ENCODE measurements around the gene CFAP53.
A peak's percentile ranks its signal among the peaks of the same experiment; 100 is the strongest.

CFAP53 gene

DNA sequence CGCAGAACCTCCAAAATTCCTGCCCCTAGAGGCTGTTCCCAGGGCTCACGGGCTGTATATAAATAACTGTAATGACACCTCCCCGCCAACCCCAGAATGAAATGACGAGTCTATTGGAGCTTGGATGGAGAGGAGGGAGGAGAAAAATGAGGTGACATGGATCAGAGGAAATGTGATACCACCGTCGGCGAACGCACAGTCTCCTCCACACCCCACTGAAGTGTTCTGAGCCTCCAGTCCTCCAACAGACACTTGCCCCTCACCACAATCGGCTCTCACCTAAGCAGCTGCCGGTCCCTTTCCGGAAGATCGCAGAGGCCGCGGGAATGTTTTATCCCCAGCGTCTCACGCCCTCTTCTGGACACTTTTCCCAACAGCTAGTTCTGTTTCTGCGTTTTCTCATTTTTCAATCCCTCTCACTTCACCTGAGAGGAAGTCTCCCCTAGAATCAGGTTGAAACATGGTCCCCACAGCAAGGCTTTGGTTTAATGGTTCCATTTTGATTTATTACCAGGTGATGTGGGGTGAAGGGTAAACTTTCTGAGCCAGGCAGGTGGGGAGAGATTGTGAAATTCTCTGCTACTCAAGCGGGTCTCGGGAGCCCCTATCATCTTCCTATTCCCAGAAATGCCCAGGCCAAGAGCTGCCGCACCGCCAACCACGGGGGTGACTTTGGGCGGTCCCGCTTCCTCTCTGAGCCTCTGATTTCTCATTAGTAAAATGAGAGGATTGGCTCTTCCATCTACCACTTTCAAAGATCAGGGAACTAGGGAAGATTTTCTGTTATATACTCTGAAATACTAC, 62.3 kb downstream of the CFAP53 start:
- H3K4me3 ChIP-seq (ENCODE audit: control insufficient read depth in 1 of 7, extremely low read depth in 1 of 7, insufficient read depth in 4 of 7, low read depth in 2 of 7, low read length in 6 of 7): peak overlapping the region in 2 of 7 experiments; percentile 7 to 8
- ChIA-PET CTCF (interaction anchor here (0.7 to 2.5 kb wide), 11 partner anchors 14 to 740 kb away, joined by 3 to 13 read pairs (median 4); no protein-coding TSS in a partner anchor), POLR2A (no interaction called here)

DNA sequence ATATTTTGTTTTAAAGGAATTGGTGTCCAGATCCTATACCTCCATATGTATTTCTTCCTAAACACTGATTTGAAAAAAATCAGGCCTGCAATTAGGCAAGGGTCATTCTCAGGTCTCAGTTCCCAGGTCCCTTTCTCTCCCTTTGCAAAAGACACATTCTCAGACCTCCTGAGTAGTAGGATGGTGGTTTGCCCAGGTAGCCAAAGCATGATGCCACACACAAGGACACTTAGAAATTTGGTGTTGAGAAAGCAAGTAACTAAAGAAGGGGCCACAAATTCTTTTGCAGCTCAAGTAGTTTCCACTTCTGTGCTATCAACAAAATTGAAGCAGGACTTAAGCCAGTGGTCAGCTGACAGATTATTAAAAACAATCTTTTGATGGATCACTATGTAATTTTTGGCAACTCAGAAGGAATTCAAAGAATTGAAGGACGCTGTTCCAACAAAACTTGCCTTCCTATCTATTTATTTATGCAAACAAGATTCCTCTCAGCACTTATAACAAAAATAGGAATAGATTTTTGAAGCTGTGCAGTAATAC, 64.7 kb downstream of the CFAP53 start:
- CTCF ChIA-PET: interaction anchor here (0.9 kb wide), 1 partner anchor 228 kb away, joined by 3 read pairs; no protein-coding TSS in a partner anchor
- no CpG with 5 or more reads among the region's 1 CpG for WGBS (ENCODE audit: insufficient coverage)
- no peak overlapping the region for H3K4me3 ChIP-seq (ENCODE audit: control insufficient read depth in 1 of 7, extremely low read depth in 1 of 7, insufficient read depth in 4 of 7, low read depth in 2 of 7, low read length in 6 of 7)
- POLR2A ChIA-PET: no interaction called here
- peaks cover 0 to 70% (median 25%) of the 10 kb centered on the region in 5 experiments for H3K27me3 ChIP-seq (replicated peaks in 2 of 5; ENCODE audit: control insufficient read depth in 4 of 5, insufficient read depth in 5 of 5, low read length in 4 of 5)
- no peak overlapping the region for H3K27ac ChIP-seq (ENCODE audit: insufficient read depth in 1 of 2, low read depth in 1 of 2, low read length in 2 of 2, poor library complexity in 1 of 2, severe bottlenecking in 2 of 2)
- peaks cover 0 to 4% (median 0%) of the 10 kb centered on the region in 5 experiments for H3K9me3 ChIP-seq (ENCODE audit: control extremely low read depth in 1 of 5, control insufficient read depth in 4 of 5, insufficient read depth in 2 of 5, low read depth in 1 of 5, low read length in 4 of 5)
- peaks cover 0 to 3% (median 1%) of the 10 kb centered on the region in 4 experiments for H3K4me1 ChIP-seq (ENCODE audit: control extremely low read depth in 1 of 4, control insufficient read depth in 4 of 4, insufficient read depth in 4 of 4, low read length in 3 of 4)
- no peaks in the 10 kb centered on the region for H3K36me3 ChIP-seq (ENCODE audit: control insufficient read depth in 4 of 4, insufficient read depth in 4 of 4, low read length in 3 of 4)
- no peak for DNase-seq

More for the DNA sequence above, 62.3 kb downstream of the CFAP53 start:
- H3K9me3 ChIP-seq (ENCODE audit: control extremely low read depth in 1 of 5, control insufficient read depth in 4 of 5, insufficient read depth in 2 of 5, low read depth in 1 of 5, low read length in 4 of 5): peaks cover 0 to 4% (median 0%) of the 10 kb centered on the region in 5 experiments
- H3K36me3 ChIP-seq (ENCODE audit: control insufficient read depth in 4 of 4, insufficient read depth in 4 of 4, low read length in 3 of 4): no peaks in the 10 kb centered on the region
- peaks cover 0 to 3% (median 1%) of the 10 kb centered on the region in 4 experiments for H3K4me1 ChIP-seq (ENCODE audit: control extremely low read depth in 1 of 4, control insufficient read depth in 4 of 4, insufficient read depth in 4 of 4, low read length in 3 of 4)
- WGBS (ENCODE audit: insufficient coverage): 15% methylated on average over 12 of the region's 24 CpGs
- DNase-seq: peak; percentile 27 to 42 (median 41)
- peaks cover 0 to 53% (median 18%) of the 10 kb centered on the region in 5 experiments for H3K27me3 ChIP-seq (replicated peaks in 2 of 5; ENCODE audit: control insufficient read depth in 4 of 5, insufficient read depth in 5 of 5, low read length in 4 of 5)
- no peak overlapping the region for H3K27ac ChIP-seq (ENCODE audit: insufficient read depth in 1 of 2, low read depth in 1 of 2, low read length in 2 of 2, poor library complexity in 1 of 2, severe bottlenecking in 2 of 2)

DNA sequence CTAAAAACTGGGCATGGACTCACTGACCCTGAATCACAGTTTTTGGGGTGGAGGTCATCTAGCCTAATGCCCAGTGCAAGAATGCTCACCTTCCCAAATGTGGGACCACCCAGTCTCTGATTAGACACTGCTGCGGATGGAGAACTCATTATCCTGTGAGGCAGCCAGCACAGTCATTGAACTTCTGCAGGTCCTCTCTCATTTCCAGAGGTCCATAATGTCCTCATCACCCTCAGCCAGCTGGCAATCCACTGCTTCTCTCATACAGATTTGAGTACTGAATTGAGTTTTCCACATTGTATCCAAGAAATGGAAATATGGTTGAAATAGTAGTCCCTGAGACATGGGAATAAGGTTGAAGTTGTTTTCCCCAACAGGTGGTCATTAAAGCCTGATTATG, 66.4 kb downstream of the CFAP53 start:
- ChIA-PET POLR2A (no interaction called here), CTCF (no interaction called here)
- Histone ChIP-seq H3K36me3 (ENCODE audit: control insufficient read depth in 4 of 4, insufficient read depth in 4 of 4, low read length in 3 of 4) (no peaks in the 10 kb centered on the region), H3K4me3 (ENCODE audit: control insufficient read depth in 1 of 7, extremely low read depth in 1 of 7, insufficient read depth in 4 of 7, low read depth in 2 of 7, low read length in 6 of 7) (no peak overlapping the region), H3K27me3 (replicated peaks in 2 of 5; ENCODE audit: control insufficient read depth in 4 of 5, insufficient read depth in 5 of 5, low read length in 4 of 5) (peaks cover 0 to 84% (median 35%) of the 10 kb centered on the region in 5 experiments), H3K4me1 (ENCODE audit: control extremely low read depth in 1 of 4, control insufficient read depth in 4 of 4, insufficient read depth in 4 of 4, low read length in 3 of 4) (peaks cover 0 to 8% (median 5%) of the 10 kb centered on the region in 4 experiments), H3K9me3 (ENCODE audit: control extremely low read depth in 1 of 5, control insufficient read depth in 4 of 5, insufficient read depth in 2 of 5, low read depth in 1 of 5, low read length in 4 of 5) (peaks cover 0 to 6% (median 4%) of the 10 kb centered on the region in 5 experiments), H3K27ac (ENCODE audit: insufficient read depth in 1 of 2, low read depth in 1 of 2, low read length in 2 of 2, poor library complexity in 1 of 2, severe bottlenecking in 2 of 2) (no peak overlapping the region)
- DNase-seq: no peak
- WGBS (ENCODE audit: insufficient coverage): 88% methylated on average over 1 of the region's 1 CpG

DNA sequence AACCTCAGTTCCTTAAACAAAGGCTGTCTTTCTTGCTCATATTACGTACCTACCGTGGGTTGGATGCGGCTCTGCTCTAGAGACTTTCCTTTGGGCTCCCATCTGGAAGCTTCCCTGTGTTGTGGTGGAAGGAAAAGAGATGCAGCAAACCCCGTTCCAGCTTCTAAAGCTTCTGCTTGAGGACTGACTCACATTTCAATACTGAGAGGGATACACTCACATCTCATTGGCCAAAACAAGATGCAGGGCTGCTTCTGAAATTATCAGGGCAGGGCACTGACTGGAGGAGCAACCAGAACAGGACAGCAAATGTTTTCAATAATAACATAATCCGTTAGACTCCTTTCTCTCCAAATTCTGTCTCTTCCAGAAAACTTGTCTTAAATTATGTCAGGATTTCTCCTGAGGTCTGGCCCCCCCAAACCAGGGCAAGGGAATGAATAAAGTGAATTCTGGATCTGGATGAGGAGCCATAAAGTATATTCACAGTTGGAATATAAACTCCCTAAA, 66.9 kb downstream of the CFAP53 start:
- H3K27ac ChIP-seq (ENCODE audit: insufficient read depth in 1 of 2, low read depth in 1 of 2, low read length in 2 of 2, poor library complexity in 1 of 2, severe bottlenecking in 2 of 2): no peak overlapping the region
- H3K9me3 ChIP-seq (ENCODE audit: control extremely low read depth in 1 of 5, control insufficient read depth in 4 of 5, insufficient read depth in 2 of 5, low read depth in 1 of 5, low read length in 4 of 5): peaks cover 0 to 6% (median 4%) of the 10 kb centered on the region in 5 experiments
- 89% methylated on average over 3 of the region's 5 CpGs for WGBS (ENCODE audit: insufficient coverage)
- no peak overlapping the region for H3K4me3 ChIP-seq (ENCODE audit: control insufficient read depth in 1 of 7, extremely low read depth in 1 of 7, insufficient read depth in 4 of 7, low read depth in 2 of 7, low read length in 6 of 7)
- DNase-seq: no peak
- no peaks in the 10 kb centered on the region for H3K36me3 ChIP-seq (ENCODE audit: control insufficient read depth in 4 of 4, insufficient read depth in 4 of 4, low read length in 3 of 4)
- peaks cover 0 to 84% (median 33%) of the 10 kb centered on the region in 5 experiments for H3K27me3 ChIP-seq (replicated peaks in 2 of 5; ENCODE audit: control insufficient read depth in 4 of 5, insufficient read depth in 5 of 5, low read length in 4 of 5)
- CTCF ChIA-PET: interaction anchor here (0.8 kb wide), 1 partner anchor 156 kb away, joined by 3 read pairs; no protein-coding TSS in a partner anchor
- POLR2A ChIA-PET: no interaction called here
- H3K4me1 ChIP-seq (ENCODE audit: control extremely low read depth in 1 of 4, control insufficient read depth in 4 of 4, insufficient read depth in 4 of 4, low read length in 3 of 4): peaks cover 0 to 13% (median 9%) of the 10 kb centered on the region in 4 experiments

GRCh38 chr18:50196261-50196660, 70.0 kb downstream of the CFAP53 start:
- 97% methylated on average over 3 of the region's 3 CpGs for WGBS (ENCODE audit: insufficient coverage)
- Histone ChIP-seq H3K4me1 (ENCODE audit: control extremely low read depth in 1 of 4, control insufficient read depth in 4 of 4, insufficient read depth in 4 of 4, low read length in 3 of 4) (peaks cover 0 to 19% (median 11%) of the 10 kb centered on the region in 4 experiments), H3K27me3 (replicated peaks in 2 of 5; ENCODE audit: control insufficient read depth in 4 of 5, insufficient read depth in 5 of 5, low read length in 4 of 5) (peaks cover 11 to 91% (median 43%) of the 10 kb centered on the region in 5 experiments), H3K27ac (ENCODE audit: insufficient read depth in 1 of 2, low read depth in 1 of 2, low read length in 2 of 2, poor library complexity in 1 of 2, severe bottlenecking in 2 of 2) (no peak overlapping the region), H3K36me3 (ENCODE audit: control insufficient read depth in 4 of 4, insufficient read depth in 4 of 4, low read length in 3 of 4) (no peaks in the 10 kb centered on the region), H3K4me3 (ENCODE audit: control insufficient read depth in 1 of 7, extremely low read depth in 1 of 7, insufficient read depth in 4 of 7, low read depth in 2 of 7, low read length in 6 of 7) (no peak overlapping the region), H3K9me3 (ENCODE audit: control extremely low read depth in 1 of 5, control insufficient read depth in 4 of 5, insufficient read depth in 2 of 5, low read depth in 1 of 5, low read length in 4 of 5) (peaks cover 0 to 6% (median 4%) of the 10 kb centered on the region in 5 experiments)
- POLR2A ChIA-PET: no interaction called here
- DNase-seq: no peak
- CTCF ChIA-PET: interaction anchor here (1.2 to 1.5 kb wide), 2 partner anchors 9 to 10 kb away, joined by 3 to 4 read pairs; no protein-coding TSS in a partner anchor

DNA sequence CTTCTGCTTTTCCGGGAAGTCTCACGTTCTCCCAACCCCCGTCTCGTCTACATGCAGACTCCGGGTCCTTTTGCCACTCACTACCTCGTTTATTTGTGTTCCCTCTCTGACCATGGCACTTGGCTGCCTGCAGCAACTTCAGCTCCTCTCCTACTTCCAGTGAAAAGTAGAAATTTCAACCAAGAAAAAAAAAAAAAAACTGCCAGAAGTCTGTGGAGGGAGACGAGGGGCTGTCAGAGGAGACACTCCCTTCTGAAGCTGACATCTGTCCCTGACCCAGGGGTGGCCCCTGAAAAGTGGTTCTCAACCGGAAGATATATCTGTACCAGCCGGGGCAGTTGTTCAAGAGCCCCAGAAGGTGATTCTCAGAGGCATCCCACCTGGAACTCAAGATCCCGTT, 70.6 kb downstream of the CFAP53 start:
- peak overlapping the region in 1 of 7 experiments; percentile 70 for H3K4me3 ChIP-seq (ENCODE audit: control insufficient read depth in 1 of 7, extremely low read depth in 1 of 7, insufficient read depth in 4 of 7, low read depth in 2 of 7, low read length in 6 of 7)
- CTCF ChIA-PET: interaction anchor here (0.6 to 1.5 kb wide), 2 partner anchors 9 to 153 kb away, joined by 4 read pairs; no protein-coding TSS in a partner anchor

More for the DNA sequence above, 70.6 kb downstream of the CFAP53 start:
- Histone ChIP-seq H3K27me3 (replicated peaks in 2 of 5; ENCODE audit: control insufficient read depth in 4 of 5, insufficient read depth in 5 of 5, low read length in 4 of 5) (peaks cover 11 to 92% (median 49%) of the 10 kb centered on the region in 5 experiments), H3K36me3 (ENCODE audit: control insufficient read depth in 4 of 4, insufficient read depth in 4 of 4, low read length in 3 of 4) (no peaks in the 10 kb centered on the region), H3K27ac (ENCODE audit: insufficient read depth in 1 of 2, low read depth in 1 of 2, low read length in 2 of 2, poor library complexity in 1 of 2, severe bottlenecking in 2 of 2) (no peak overlapping the region), H3K4me1 (ENCODE audit: control extremely low read depth in 1 of 4, control insufficient read depth in 4 of 4, insufficient read depth in 4 of 4, low read length in 3 of 4) (peaks cover 0 to 19% (median 11%) of the 10 kb centered on the region in 4 experiments), H3K9me3 (ENCODE audit: control extremely low read depth in 1 of 5, control insufficient read depth in 4 of 5, insufficient read depth in 2 of 5, low read depth in 1 of 5, low read length in 4 of 5) (peaks cover 0 to 6% (median under 1%) of the 10 kb centered on the region in 5 experiments)
- POLR2A ChIA-PET: no interaction called here
- no peak for DNase-seq
- WGBS (ENCODE audit: insufficient coverage): 36% methylated on average over 10 of the region's 10 CpGs

Measured in common myeloid progenitor, CD34-positive (primary cell).